ENCODE results near the gene PLOD1.

GRCh38 chr1:11970441-11971185 lies 36.1 kb downstream of the PLOD1 start:
- TF ChIP-seq EZH2 (IDR thresholded peaks at IDR 0.05; ENCODE audit: low read length, missing control alignments) = no peak
- TF ChIP-seq, protein P1, sequence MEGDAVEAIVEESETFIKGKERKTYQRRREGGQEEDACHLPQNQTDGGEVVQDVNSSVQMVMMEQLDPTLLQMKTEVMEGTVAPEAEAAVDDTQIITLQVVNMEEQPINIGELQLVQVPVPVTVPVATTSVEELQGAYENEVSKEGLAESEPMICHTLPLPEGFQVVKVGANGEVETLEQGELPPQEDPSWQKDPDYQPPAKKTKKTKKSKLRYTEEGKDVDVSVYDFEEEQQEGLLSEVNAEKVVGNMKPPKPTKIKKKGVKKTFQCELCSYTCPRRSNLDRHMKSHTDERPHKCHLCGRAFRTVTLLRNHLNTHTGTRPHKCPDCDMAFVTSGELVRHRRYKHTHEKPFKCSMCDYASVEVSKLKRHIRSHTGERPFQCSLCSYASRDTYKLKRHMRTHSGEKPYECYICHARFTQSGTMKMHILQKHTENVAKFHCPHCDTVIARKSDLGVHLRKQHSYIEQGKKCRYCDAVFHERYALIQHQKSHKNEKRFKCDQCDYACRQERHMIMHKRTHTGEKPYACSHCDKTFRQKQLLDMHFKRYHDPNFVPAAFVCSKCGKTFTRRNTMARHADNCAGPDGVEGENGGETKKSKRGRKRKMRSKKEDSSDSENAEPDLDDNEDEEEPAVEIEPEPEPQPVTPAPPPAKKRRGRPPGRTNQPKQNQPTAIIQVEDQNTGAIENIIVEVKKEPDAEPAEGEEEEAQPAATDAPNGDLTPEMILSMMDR (conservative IDR thresholded peaks at IDR 0.05 in 1 of 2, IDR thresholded peaks at IDR 0.05 in 1 of 2; ENCODE audit: low read depth in 1 of 2, low read length in 2 of 2) = no peak
